Non-pigmented ciliary epithelial cell (primary cell): ENCODE measurements around the gene SDC4.

Experiments
- DNase-seq: peaks from one replicate; pipeline ENCODE4 v3.0.0-alpha.2; 2010; ENCODE audit warnings: low read depth

The SDC4 gene

DNA sequence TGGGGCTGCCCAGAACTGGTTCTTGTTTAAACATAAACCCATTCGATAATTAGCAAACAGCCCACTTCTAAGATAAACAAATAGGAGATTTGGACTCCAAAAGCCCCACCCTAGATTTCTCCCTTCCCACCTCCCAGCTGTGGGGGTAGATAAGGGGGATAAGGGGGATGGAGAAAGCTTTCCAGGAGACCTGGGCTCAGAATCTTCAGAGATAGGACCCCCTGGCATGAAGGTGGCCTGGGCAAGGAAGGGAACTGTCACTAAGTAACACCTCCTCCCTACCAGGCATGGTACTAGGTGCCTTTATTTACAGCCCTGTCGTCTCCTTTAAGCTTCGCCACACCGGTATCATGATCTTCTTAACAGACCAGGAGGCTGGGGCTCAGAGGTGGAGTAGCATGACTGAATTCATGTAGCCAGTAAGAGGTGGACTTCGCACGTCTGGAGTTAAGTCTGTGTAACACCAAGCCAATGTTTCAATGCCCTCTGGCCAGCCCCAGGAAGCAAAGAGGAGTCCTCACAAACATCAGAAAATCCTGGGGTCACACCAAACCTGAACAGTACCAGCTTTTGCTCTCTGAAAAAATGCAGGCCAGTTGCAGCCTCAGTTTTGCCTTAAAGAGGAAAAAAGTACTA, 4.6 kb downstream of the SDC4 start:
- no peak for DNase-seq

- DNase-seq, result no peak
Observed at GRCh38 chr20:45342855-45343531, 5.2 kb downstream of the SDC4 start.

DNA sequence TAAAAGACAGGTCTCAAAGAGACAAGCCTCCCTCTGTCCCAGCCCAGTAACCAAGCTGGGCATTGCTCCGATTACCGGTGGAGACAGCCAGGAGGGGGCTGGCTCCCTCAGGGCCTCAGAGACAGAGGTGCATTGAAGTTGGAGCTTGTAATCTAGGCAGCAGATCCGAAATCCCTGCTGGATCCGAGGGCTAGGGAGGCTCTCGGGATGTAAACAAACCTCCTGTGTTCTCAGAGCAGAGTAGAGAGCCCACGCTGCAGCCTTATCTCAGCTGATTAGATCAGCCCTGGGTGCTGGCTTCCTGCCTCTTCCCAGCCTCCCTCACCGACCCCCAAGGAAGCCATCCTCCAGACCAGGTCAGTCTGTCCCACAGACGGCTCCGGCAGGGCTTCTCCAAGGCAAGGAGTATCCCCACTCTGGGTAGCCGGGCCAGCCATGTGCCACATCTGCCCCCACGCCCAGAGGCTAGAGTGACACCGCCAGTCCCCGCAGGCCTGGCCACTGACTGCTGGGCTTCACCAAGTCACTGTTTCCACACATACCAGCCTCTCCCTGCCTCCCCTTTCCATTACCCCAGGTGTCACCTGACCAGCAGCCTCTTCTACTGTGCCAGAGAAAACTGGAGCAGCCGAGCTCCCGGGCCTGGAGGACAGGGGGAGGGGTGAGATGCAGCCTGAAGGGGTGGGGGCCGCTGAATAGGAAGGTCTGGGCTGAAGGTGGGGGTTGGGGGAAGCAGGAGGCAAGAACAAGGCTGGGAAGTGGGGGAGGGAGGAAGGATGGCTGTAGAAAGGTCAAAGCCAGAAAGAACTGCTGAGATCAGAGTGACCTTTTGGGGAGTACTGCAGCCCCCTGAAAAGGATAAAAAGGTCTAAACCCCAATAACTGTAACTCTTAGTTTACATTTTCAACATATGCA, 6.0 kb downstream of the SDC4 start:
- DNase-seq, result no peak

DNA sequence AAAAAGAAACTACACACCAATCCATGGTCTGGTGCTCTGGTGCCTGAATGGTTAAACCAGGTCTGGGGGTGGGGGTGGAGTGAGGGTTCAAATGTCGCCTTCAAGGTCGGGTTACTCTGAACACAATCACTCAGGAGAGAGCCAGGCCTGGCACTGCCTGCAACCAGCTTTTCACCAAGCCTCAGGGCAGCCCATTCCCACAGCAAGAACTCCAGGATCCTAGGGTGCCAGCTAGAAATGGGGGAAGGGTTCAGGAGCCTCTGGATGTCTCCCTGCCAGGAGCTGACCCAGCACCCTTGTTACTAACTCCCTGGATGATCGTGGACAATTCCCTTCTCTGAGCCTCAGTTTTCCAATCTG, 6.7 kb downstream of the SDC4 start:
- no peak for DNase-seq

- DNase-seq, result no peak
Observed at GRCh38 chr20:45340951-45341350, 7.3 kb downstream of the SDC4 start.

- DNase-seq, result no peak
Observed at GRCh38 chr20:45340236-45340847, 7.9 kb downstream of the SDC4 start.

- DNase-seq, result no peak
Observed at GRCh38 chr20:45339799-45340198, 8.4 kb downstream of the SDC4 start.

- no peak for DNase-seq
Observed at GRCh38 chr20:45339084-45339483, 9.1 kb downstream of the SDC4 start.

DNA sequence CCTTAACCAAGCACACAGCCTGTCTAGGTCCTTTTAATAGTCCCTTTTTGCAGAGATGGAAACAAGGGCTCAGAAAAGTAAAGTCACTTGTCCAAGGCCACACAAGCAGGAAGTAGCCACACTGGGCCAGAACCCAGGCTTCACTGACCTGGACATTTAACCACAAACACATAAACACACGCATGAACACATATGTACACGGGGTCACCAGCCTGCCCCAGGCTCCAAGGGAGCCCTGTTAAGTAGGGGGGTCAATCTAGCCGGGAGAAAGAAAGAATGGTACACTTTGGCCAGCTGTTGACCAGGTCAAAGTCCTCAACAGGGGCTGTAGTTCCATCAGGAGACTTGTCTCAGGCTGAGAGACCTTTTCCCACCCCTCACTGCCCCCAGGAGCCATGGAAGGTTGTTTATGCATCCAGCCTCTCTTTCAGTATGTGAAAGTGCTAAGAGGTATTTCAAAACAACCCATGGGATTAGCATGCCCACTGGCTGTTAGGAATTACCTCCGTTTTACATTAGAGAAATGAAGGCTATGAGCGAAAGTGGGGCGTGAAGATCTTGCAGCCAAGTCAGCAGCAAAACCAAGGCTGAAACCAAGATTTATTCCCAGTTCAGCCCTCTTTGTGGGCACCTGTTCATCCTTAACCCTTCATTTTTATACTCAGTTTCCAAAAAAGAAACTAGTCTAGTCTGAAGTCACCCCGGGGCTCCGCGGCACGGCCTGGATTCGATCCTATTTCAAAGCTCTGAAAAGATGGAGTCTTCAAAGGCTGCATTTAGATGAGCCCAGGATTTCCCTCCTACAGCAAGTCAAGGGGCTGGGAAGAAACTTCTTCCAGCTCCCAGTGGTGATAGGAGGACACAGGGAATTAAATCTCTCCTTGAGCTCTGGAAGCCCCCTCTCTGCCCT, 9.8 kb downstream of the SDC4 start:
- no peak for DNase-seq

- no peak for DNase-seq
Observed at GRCh38 chr20:45337367-45338120, 10.7 kb downstream of the SDC4 start.

GRCh38 chr20:45336530-45337366, 11.5 kb downstream of the SDC4 start:
- DNase-seq, result no peak

GRCh38 chr20:45330476-45330875, 17.7 kb downstream of the SDC4 start:
- no peak for DNase-seq

DNA sequence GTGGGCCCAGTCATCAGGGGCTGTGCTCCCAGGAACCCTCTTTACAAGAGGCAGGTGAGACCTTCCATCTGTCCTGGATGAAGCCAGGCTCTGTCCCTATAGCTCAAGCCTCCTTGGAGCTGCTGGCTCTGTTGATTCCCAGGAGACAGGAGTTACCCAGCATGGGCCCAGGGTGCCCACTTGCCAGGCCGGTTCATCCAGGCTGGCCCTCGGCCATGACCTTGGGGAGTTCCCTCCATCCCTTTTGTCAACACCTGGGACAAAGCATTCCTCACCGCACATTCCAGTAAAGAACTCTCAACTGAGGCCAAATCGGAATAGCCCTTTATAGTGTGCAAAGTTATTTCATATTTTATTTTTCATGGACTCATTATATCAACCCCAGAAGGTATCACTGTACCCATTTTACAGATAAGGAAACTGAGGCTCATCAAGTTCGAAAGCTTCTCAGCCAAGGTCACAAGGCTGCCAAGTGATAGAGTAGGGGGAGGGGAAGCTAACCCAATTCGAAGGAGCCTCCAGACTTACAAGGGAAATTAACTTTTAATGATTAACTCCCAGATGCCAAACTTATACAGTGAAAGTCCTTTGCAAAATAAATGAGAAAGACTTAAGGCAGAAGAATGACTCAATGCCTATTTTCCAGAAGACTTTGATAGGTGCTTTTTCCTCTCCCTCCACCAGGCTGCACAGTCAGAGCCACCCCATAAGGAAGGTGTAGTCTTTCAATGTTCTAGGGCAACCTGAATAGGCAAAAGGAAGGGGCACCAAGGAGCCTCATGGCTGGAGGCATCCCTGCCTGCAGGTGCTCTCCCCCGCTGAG, 18.5 kb downstream of the SDC4 start:
- DNase-seq, result no peak

DNA sequence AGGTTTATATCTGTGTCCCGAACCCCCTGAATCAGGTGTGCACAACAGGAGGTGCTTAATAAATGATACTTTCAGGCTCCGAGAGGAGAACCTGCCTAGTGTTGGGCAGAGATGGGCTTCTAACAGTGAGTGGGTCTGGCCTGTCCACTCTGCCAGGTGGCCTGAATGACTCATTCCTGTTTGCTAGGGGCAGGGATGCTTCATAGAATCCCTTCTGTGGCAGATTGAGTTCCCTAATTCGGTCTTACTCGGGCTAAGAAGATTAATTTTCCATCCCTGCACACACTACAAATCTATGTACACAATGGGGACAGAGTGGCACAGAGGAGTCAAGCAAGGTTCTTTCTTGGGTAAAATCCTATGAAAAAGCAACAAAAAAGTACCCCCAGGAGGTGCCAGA, 19.8 kb downstream of the SDC4 start:
- DNase-seq, result no peak

- no peak for DNase-seq
Observed at GRCh38 chr20:45325371-45325770, 22.9 kb downstream of the SDC4 start.

GRCh38 chr20:45323731-45324130, 24.5 kb downstream of the SDC4 start:
- no peak for DNase-seq

DNA sequence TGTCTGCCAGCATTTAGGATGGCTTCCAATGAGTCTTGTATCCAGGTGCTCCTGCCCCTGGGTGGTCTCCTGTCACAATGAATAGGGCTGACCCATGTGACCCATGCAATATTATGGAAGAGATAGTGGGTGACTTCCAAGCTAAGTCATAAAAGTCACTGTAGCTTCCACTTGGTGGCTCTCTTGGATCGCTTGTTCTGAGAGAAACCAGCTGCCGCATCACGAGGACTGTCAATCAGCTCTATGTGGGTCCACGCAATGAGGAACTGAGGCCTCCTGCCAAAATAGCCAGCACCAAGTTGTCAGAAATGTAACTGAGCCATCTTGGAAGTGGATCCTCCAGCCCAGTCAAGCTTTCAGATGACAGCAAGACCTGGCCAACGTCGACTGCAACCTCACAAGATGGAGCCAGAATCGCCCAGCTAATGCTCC, 25.3 kb downstream of the SDC4 start:
- no peak for DNase-seq

- DNase-seq, result no peak
Observed at GRCh38 chr20:45320948-45321595, 27.2 kb downstream of the SDC4 start.
